ENCODE results near the gene DENND5A. TPM values are rescaled to one million over a fixed set of nuclear protein-coding genes. Genes with fewer than 3 reads are reported as not detected.

The DENND5A gene
- total and polyA plus RNA-seq, 2 of the 8 experiments (the other 6 are each of a cell fraction or from before 2014, with no cell fraction given) = 65.7 to 139 TPM

DNA sequence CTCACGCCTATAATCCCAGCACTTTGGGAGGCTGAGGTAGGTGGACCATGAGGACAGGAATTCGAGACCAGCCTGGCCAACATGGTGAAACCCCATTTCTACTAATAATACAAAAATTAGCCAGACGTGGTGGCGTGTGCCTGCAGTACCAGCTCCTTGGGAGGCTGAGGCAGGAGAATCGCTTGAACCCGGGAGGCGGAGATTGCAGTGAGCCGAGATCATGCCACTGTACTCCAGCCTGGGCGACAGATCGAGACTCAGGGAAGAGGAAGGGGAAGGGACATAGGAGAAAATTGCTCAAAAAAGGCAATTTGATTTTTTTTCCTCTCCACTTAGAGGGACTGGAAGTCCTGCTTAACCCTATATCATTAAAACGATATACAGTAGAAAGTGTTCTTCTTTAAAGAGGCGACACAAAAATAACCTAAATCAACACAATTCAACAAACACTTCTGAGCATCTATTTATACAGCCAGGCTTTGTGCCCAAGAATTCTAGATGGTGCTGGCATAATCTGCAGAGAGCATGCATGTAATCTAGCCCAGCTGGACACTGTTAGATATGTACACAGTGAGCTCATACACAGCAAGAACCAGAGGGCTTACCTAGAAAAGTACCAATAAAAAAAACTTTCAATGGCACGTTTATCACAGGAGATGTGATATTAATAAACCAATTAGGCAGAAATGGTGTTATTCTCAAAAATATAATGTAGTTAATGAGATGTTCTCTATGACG is 20.9 kb upstream of the DENND5A start:
- Histone ChIP-seq H4K5ac (ENCODE audit: insufficient read length, low read depth, low read length) (no peak overlapping the region), H2BK15ac (ENCODE audit: low read length) (no peak overlapping the region), H3K79me1 (ENCODE audit: low read depth, low read length) (no peaks in the 10 kb centered on the region), H2AFZ (ENCODE audit: low read length) (no peak overlapping the region), H3K79me2 (ENCODE audit: control insufficient read depth in 1 of 2, insufficient read depth in 2 of 2, low read length in 2 of 2) (no peaks in the 10 kb centered on the region), H3K9ac (replicated peaks in 1 of 4; ENCODE audit: extremely low read depth in 1 of 4, low read depth in 3 of 4, low read length in 3 of 4) (no peak overlapping the region), H3K4me2 (ENCODE audit: insufficient read depth in 1 of 2, low read depth in 2 of 2, low read length in 2 of 2) (no peak overlapping the region), H2BK20ac (ENCODE audit: low read length) (no peak overlapping the region), H3K36me3 (ENCODE audit: control insufficient read depth in 2 of 4, insufficient read depth in 4 of 4, low read length in 3 of 4) (peaks cover 0 to 30% (median 4%) of the 10 kb centered on the region in 4 experiments; a peak in 5 of 8 replicates), H4K8ac (ENCODE audit: extremely low read depth, insufficient read depth, low read length) (no peak overlapping the region), H3K27me3 (replicated peaks in 1 of 4; ENCODE audit: control insufficient read depth in 3 of 4, extremely low read depth in 1 of 4, insufficient read depth in 3 of 4, low read length in 3 of 4) (no peaks in the 10 kb centered on the region), H3K23me2 (ENCODE audit: low read depth, low read length) (no peaks in the 10 kb centered on the region), H2BK120ac (replicated peaks; ENCODE audit: low read depth, low read length) (no peak overlapping the region), H2BK5ac (ENCODE audit: low read depth, low read length) (no peak overlapping the region), H3K27ac (ENCODE audit: low read depth, low read length) (no peak overlapping the region), H3K4me3 (ENCODE audit: extremely low read depth in 1 of 4, insufficient read depth in 2 of 4, low read depth in 3 of 4, low read length in 4 of 4) (no peak overlapping the region), H2BK12ac (ENCODE audit: low read depth, low read length) (no peak overlapping the region), H3K9me3 (ENCODE audit: insufficient read depth in 2 of 2, low read depth in 1 of 2, low read length in 1 of 2) (no peaks in the 10 kb centered on the region), H3K4ac (replicated peaks; ENCODE audit: insufficient read length, low read depth, low read length) (no peak overlapping the region), H4K20me1 (replicated peaks in 1 of 2; ENCODE audit: control insufficient read depth in 1 of 2, insufficient read depth in 2 of 2, low read length in 2 of 2) (peaks cover 2 to 4% of the 10 kb centered on the region in 2 experiments), H4K91ac (replicated peaks; ENCODE audit: insufficient read length, low read length) (no peak overlapping the region), H3K18ac (ENCODE audit: extremely low read depth, low read length) (no peak overlapping the region), H2AK5ac (ENCODE audit: low read depth, low read length) (no peak overlapping the region), H3K14ac (ENCODE audit: insufficient read length) (no peak overlapping the region), H3K4me1 (replicated peaks in 1 of 4; ENCODE audit: control insufficient read depth in 3 of 4, insufficient read depth in 4 of 4, low read length in 3 of 4) (no peaks in the 10 kb centered on the region), H3K56ac (replicated peaks; ENCODE audit: insufficient read length, low read depth, low read length) (no peak overlapping the region), H3K23ac (ENCODE audit: insufficient read length) (no peak overlapping the region)
- ChIA-PET CTCF (ENCODE audit: partially characterized antibody) (interaction anchor here (0.6 kb wide), 1 partner anchor 65 kb away, joined by 3 read pairs; no protein-coding TSS in a partner anchor), POLR2A (ENCODE audit: partially characterized antibody) (interaction anchor here (1.3 kb wide), 1 partner anchor 13 kb away, joined by 4 read pairs; no protein-coding TSS in a partner anchor)
- 94% methylated on average over 12 of the region's 14 CpGs; no CpG with 5 or more reads in 1 of the 2 experiments for WGBS, 2 experiments (ENCODE audit: extremely low coverage in 1 of 2, insufficient coverage in 1 of 2, insufficient read length in 1 of 2, insufficient replicate concordance in 2 of 2, low coverage in 1 of 2, low lambda C conversion rate in 2 of 2, missing lambda C conversion rate in 1 of 2)
- FAIRE-seq (no peak), DNase-seq (ENCODE audit: low read depth in 1 of 2, low spot score in 2 of 2) (peak in 1 of 2 experiments; percentile 16)
- TF ChIP-seq CBX5 (IDR thresholded peaks at IDR 0.05; ENCODE audit: low read depth, low read length) = no peak
- TF ChIP-seq SAP30 (IDR thresholded peaks at IDR 0.05; ENCODE audit: insufficient read depth, insufficient replicate concordance, low read length) = no peak
- no peak for TF ChIP-seq EZH2 (IDR thresholded peaks at IDR 0.05; ENCODE audit: low read depth, low read length, severe bottlenecking)
- TF ChIP-seq TAF1 (IDR thresholded peaks at IDR 0.05; ENCODE audit: low read depth, low read length) = no peak
- no peak for TF ChIP-seq NRF1 (IDR thresholded peaks at IDR 0.05; ENCODE audit: low read depth, low read length)
- no peak for TF ChIP-seq CREB1 (IDR thresholded peaks at IDR 0.05)
- TF ChIP-seq RFX5 (IDR thresholded peaks at IDR 0.05; ENCODE audit: borderline replicate concordance, low read depth, low read length) = no peak
- no peak for TF ChIP-seq MAFK (IDR thresholded peaks at IDR 0.05; ENCODE audit: low read depth, low read length)
- TF ChIP-seq SP4 (IDR thresholded peaks at IDR 0.05; ENCODE audit: low read length) = no peak
- TF ChIP-seq KDM4A (IDR thresholded peaks at IDR 0.05; ENCODE audit: low read depth, low read length, severe bottlenecking) = no peak
- no peak for TF ChIP-seq HDAC2 (IDR thresholded peaks at IDR 0.05; ENCODE audit: borderline replicate concordance in 1 of 2, low read depth in 2 of 2, low read length in 2 of 2)
- no peak for TF ChIP-seq POLR2AphosphoS5 (IDR thresholded peaks at IDR 0.05; ENCODE audit: low read depth, low read length)
- no peak for TF ChIP-seq BACH1 (IDR thresholded peaks at IDR 0.05; ENCODE audit: low read length)

Data from H1 (cell line).